Measurements from ENCODE around the gene PLPP2.

Gene PLPP2

DNA sequence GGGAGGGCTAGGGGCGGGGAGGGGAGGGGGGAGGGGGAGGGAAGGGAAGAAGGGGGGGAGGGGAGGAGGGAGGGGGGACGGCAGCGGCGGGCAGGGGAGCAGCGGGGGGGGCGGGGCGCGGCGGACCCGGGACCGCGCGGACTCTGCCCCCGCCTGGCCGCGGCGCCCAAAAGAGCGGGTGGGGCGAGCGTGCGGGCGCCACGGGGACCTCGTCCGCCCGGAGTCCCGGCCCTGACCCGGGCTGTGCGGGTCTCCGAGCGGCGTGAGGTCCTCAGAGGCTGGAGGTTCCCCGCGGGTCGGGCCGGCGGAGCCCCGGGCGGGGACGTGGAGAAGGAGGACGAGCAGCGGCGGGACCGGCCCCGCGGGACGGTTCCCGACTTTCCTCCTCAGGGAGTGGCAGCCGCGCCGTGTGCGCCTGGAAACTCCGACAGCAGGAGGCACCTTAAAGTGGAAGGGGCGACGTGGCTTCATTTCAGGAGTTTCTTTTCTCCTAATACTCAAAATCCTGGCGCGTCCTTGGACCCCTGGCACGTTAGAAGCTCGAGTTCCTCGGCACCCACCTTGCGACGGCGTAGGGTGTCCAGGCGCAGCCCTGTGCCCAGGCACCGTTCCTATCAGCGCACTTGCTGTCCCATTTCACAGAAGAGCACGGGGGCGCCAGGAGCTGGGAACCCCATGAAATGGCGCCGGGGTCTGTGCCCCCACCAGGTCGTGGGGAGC is 518 bp upstream of the PLPP2 start:
- H3K27ac ChIP-seq: no peak overlapping the region
- TF ChIP-seq, protein P1, sequence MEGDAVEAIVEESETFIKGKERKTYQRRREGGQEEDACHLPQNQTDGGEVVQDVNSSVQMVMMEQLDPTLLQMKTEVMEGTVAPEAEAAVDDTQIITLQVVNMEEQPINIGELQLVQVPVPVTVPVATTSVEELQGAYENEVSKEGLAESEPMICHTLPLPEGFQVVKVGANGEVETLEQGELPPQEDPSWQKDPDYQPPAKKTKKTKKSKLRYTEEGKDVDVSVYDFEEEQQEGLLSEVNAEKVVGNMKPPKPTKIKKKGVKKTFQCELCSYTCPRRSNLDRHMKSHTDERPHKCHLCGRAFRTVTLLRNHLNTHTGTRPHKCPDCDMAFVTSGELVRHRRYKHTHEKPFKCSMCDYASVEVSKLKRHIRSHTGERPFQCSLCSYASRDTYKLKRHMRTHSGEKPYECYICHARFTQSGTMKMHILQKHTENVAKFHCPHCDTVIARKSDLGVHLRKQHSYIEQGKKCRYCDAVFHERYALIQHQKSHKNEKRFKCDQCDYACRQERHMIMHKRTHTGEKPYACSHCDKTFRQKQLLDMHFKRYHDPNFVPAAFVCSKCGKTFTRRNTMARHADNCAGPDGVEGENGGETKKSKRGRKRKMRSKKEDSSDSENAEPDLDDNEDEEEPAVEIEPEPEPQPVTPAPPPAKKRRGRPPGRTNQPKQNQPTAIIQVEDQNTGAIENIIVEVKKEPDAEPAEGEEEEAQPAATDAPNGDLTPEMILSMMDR (IDR thresholded peaks at IDR 0.05): no peak
- no peak for TF ChIP-seq ZFX (IDR thresholded peaks at IDR 0.05; ENCODE audit: borderline replicate concordance)

DNA sequence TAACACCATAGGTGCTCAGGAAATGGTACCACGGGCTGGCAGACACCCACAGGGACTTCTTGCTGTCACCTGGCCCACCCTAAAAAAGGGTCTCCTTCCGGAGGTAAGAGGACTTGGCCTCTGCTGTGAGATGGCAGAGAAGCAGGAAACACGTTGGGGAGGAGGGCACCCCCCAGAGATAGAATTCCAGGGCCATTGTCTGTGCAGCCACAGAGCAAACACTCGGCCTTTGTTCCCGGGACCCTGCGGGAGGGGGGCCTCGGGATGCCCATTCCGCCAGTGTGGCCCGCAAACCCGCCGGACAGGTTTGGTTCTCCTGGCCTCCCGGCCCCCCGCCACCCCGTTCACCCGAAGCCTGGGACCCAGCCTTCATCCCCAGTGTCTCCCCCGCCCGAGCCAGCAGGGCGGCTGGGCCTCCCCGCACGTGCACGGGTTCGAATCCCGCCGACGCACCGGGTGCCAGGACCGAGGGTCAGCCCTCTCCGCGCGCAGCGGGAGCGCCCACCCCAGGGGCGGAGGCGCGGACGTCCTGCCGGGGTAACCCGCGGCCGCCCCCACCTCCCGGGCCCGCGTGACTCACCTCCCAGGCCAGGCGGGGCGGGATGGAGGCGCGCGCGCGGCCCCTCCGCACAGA is 714 bp downstream of the PLPP2 start:
- H3K27ac ChIP-seq: peak overlapping the region; percentile 52
- TF ChIP-seq, protein P1 (IDR thresholded peaks at IDR 0.05): no peak
- TF ChIP-seq ZFX (IDR thresholded peaks at IDR 0.05; ENCODE audit: borderline replicate concordance): no peak

DNA sequence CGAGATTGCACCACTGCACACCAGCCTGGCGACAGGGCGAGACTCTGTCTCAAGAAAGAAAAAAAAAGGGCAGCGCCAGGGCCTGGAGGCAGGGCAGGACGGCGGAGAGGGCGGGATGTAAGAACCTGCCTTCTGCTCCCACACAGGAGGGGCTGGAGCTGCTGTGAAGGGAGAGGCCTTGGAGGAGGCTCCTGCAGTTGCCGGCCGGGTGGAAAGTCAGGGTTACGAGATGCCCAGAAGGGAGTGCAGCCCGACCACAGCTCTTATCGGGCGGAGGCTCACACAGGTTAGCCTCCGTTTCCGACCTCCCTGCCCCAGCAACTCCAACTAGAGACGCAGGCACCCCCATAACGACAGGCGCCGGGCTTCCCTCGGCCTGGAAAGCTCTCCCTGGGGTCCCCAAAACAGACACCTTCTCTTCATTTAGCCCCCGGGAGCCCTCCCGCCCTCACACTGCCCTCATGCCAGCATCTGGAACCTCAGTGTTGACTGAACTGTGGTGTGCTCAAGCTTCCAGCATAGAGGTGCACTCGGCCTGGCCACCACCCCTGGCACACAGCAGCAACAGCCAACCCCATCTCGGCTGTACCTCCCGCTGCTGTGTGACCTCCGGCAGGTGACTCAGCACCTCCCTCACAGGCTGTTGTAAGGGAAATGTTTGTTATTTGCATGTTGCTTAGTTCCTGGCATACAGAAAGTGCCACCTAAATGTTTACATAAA is 1.4 kb downstream of the PLPP2 start:
- no peak for TF ChIP-seq ZFX (IDR thresholded peaks at IDR 0.05; ENCODE audit: borderline replicate concordance)
- TF ChIP-seq, protein P1 (IDR thresholded peaks at IDR 0.05): no peak
- H3K27ac ChIP-seq: peak overlapping the region; percentile 52

DNA sequence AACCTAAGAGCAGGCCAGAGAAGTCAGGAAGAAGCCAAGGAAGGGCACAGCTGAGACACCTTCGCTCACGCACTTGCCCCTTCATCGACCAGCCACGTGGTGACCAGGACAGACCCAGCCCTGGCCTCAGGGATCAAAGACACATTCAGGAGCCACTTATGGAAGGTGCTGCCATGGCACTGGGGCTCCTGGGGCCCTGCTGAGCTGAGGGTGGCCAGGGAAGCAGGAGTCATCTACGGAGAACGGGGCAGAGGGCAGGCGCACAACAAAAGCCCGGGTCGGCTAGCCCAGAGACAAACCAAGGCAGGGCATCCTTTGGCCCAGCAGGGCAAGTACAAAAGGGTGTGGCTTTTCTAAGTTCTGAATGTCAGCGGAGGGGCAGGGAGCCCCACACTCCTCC is 2.3 kb downstream of the PLPP2 start:
- TF ChIP-seq, protein P1 (IDR thresholded peaks at IDR 0.05): no peak
- no peak for TF ChIP-seq ZFX (IDR thresholded peaks at IDR 0.05; ENCODE audit: borderline replicate concordance)

DNA sequence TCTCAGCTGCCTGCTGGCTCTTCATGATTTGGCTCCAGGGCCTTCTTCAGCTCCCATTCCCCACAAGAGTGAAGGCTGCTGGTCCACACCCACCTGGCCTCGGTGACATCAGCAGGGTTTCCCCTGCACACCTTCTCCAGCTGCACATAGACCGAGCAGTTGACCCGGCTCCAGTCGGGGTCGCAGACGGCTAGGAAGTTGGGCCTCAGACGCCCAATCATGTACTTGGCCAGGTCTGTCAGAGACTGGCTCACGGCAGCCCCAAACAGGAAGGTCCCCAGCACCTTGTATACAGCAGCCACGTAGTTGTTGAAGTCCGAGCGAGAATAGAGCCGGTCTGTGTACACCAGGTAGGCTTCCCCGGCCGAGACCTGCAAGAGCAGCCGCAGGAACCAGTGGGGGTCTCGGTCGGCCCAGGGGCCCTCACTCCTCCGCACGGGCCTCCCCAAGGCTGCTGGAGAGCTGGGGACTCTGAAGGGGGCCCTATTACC is 3.8 kb downstream of the PLPP2 start:
- no peak for TF ChIP-seq ZFX (IDR thresholded peaks at IDR 0.05; ENCODE audit: borderline replicate concordance)
- TF ChIP-seq, protein P1 (IDR thresholded peaks at IDR 0.05): no peak
- H3K27ac ChIP-seq: no peak overlapping the region

More for the DNA sequence above, 2.3 kb downstream of the PLPP2 start:
- H3K27ac ChIP-seq: 0 out of 2 replicates have a peak overlapping the region, but pooled peaks have one; percentile 52

DNA sequence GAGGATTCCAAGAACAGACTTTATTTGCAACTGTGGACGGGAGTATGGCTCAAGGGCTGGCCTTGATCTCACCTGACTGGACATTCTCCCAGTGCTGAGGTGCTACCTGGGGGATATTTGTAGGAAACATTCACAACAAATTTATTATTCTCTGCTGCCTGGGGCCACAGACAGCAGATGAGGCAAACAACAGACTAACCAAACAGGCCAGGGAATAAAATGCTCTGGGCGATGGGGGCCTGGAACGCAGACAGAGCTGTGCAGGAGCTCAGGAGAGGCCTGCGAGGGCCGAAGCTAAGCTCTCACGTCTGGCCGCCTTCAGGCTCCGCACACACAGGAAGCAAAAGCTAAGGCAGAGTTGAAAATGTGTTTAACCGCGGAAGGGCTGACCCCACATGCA is 7.8 kb downstream of the PLPP2 start:
- no peak overlapping the region for H3K27ac ChIP-seq
- TF ChIP-seq, protein P1 (IDR thresholded peaks at IDR 0.05): no peak
- TF ChIP-seq ZFX (IDR thresholded peaks at IDR 0.05; ENCODE audit: borderline replicate concordance): no peak

Data from 22Rv1 (cell line).